NCI-H446 treated with DMSO at 0.1 percent for 48 hours (cell line): ENCODE results near the gene HESX1.

ENCODE experiments used
- DNase-seq: peaks from one replicate; lab custom pipeline; 2025; lab: John Stamatoyannopoulos, UW

The HESX1 gene

DNA sequence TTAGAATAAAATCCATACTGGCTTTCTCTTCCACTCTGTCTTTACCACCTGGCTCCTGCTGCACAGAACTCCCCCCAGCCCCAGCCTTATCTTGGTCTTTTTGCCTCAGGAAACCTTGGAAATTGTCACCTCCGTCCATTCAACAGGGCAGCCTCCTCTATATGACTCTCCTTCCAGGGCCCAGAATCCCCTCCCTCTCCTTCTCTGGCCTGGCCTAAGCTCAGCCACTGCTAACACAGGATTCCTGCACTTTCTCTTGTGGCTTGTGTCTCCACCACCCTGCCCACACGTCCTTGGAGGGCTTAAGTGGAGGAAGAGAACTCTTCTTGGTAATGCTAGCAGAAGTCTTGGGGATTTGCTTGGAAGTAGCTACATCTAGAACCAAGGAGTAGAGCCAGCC, 33.1 kb downstream of the HESX1 start:
- no peak for DNase-seq

DNA sequence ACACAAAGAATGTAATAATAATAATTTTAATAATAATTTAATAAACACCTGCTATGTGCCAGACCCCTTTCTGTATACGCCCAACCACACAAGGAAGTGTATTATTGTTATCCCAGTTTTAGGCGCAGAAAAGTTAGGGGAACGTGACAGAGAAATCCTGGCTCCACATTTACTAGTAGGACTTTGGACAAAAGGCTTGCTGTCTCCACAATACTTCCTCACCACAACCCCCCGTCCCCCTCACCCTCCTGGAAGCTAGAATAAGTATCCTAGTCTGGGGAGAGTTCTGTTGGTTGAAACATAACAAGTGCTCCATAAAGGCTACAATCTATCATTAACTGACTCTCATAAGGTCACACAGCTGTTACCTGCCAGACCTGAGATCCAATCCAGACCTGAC, 34.1 kb downstream of the HESX1 start:
- no peak for DNase-seq

DNA sequence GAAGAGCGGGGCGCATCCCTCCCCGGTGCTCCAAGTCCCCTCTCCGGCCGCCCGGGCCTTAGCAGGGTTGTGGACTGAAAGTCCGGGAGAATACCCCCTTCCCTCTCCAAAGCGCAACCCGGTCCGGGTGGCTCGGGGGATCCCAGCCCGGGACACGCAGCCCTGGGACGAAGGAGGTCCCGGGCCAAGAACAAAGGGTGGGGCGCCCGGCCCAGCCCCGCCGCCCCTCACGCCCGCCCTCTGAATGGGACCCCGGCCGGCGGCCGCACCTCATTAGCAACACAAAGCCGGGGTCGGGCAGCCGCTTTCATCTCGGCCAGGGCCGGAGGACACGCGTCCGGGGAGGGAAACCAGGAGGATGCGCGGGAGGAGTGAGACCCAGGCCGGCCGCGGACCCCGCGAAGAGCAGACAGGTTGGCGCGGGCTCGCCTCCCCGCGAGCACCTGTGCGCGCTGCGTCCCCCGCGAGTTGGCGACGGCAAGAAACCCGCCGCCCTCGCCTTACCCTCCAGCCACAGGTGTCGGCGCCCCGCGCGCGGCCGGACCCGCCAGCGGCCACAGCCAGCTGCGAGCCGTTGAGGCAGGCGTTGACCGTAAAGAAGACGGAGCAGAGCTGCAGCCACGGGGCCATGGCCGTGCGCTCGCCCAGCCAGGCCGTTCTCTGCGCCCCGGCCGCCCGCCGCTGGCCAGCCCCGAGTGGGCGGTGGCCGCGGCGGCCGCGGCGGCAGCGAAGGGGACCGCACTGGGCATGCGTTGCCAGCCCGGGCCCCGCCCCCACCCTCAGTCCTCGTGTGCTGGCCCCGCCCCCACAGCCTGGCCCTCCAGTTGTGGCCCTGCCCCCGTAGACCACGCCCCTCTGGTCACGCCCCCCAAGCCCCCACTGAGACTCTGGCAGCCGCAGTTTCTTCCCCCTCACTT, 34.9 kb downstream of the HESX1 start, which contains the start of gene IL17RD:
TSS of gene IL17RD (minus strand) at position 697 of the 917 bp plus-strand sequence. CDS start at position 630, 67 bp downstream.
- DNase-seq: no peak

DNA sequence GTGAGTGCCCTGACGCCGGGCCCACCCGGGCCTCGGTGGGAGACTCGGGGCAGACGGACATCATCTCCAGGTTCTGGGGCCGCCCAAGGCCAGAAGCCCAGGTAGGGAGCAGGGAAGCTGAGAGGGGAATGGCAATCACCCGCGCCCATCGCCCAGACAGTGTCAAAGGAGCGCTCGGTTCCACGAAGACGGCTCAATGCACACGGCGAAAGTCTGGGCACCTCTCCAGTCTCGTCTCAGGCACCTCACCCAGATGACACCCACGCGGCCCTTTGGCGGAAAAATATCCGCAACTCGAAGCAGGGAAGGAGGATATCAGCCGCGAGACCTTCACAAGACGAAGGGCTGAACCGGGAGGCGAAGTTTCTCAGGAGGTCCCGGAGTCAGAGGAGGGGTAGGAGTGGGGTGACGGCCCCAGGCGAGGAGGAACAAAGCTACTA, 35.5 kb downstream of the HESX1 start:
- no peak for DNase-seq

DNA sequence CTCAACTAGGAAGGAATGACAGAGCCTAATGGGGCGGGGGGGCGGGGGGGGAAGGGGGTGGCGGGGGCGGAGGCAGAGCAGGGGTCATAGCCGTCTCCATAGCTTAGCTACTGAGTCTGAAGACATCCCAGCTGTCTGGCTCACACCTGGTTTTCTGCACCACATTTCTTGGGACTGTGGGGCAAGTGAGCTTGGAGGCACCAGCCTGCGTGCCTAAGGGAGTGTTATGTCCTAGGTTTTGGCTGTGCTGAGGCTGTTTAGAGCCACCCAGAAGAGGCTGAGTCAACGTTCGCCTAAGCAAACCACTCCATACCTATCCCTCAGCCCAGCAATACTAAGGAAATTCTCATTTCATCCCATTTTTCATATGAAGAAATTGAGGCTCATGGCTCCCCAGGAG, 36.0 kb downstream of the HESX1 start:
- no peak for DNase-seq

DNA sequence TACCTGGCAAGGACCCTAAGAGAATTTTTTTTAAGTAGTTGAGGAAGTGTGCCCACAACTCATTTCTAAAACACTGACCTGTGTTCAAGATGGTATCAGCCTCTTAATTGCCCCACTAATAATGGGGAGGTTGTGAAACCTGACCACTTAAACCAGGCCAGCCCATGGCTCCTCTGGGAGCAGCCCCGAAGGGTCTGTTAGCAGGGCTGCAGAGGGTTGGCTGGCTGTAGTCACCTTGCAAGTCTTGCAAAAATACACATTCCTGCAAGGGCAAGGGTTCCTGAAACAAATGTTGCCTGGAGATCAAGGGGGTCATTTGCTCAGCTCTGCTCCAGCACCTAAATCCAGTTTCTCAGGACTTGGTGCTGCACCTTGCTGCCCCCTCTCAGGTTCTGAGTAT, 37.9 kb downstream of the HESX1 start:
- DNase-seq: no peak

DNA sequence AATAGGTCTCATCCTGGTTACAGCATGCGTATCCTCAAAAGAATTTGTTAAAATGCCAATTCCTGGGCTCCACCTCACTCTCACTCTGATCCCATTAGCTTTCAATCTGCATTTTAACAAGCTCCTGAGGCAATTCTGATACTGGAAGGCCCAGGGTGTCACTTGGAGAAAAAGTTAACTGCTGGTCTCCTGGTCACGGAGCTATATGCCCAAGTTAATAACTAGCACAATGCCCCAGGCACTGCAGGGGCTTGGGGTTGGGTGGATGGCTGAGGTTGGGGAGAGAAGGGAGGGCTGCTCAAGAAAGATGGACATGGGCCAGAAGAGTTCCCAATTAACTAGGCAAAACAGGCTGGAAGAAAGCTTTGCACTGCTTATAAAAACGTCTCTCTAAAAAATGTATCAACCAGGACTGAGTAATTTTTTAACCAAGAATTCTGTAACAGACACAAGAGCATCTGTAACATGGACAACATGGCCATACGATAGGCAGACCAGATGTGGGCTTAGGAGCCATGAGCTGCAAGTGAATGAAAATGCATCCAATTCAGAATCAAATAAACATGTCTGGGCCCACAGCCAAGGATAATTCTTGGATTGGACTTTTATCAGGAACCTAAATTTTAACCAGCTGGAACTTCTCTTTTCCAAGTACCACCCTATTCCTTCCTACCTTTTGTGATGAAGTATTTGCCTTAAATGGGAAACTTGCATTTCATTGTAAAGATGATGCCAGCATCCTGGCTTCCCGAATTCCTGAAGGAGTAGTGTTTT, 38.8 kb downstream of the HESX1 start:
- DNase-seq: no peak

DNA sequence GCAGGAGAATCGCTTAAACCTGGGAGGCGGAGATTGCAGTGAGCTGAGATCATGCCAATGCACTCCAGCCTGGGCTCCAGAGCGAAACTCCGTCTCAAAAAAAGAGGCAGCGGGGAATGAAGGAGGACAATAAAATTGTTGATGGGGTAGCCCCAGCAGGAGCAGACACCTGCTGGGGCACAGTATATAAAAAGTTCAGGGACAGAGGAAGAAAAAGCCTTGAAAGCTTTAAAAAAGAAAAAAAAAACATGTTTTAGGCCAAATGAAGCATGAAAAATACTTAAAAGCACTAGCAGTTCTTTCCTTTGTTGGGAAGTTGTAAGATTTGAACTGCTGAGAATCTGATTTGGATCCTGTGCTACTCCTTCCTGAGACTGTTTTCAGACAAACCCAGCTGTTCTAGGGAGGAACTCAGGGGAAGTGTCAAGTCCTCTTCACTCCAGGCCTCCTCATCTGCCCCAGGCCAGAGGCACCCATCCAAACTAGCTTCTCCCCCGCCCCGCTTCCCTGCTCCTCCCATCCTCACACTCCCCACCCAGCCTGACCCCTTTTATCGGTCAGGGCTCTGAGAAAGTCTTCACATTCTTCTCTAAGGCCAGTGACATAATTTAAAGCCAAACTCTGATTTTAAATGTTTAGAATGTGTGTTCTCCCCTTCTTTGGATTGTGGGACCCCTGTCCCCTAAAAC, 39.6 kb downstream of the HESX1 start:
- no peak for DNase-seq

DNA sequence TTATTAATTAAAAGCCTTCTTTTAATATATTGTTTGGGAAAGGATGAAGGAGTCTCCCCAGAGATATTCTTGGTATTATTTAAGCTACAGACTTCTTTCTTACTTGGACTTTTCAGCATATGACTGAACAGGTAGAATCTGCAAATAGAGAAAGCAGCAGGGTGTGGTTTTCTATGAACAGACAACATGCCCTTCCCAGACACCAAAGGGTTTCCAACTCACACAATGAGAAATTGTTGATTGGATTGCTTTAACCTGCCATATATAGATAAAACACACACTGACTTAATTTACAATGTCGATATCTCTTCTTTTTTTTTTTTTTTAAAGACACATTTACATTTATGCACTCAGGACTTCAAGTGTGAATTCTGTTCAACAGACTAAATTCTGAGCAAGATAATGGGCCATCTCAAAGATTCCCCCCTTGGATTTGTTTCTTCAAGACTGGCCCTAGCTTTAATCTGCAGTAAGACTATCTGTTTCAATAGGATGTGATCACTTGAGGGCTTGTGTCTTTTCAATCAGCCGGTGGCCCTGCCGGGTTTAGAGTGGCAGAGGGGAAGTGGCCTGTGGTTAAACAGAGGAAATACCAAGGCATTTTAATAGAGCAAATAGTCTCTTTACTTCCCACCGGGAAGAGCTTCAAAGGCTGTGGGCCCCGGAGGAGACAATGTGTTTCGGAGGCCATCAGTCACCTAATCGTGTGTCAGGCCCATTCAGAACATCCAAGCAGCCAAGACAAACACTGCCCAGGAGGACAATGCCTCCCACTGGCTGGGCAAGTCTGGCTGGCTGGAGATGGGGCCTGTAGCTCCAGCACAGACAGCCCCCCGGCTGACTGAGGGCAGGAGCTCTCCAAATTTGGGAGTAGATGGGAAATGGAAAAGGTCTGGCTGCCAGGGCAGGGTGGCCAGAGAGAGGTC, 40.7 kb downstream of the HESX1 start:
- no peak for DNase-seq

DNA sequence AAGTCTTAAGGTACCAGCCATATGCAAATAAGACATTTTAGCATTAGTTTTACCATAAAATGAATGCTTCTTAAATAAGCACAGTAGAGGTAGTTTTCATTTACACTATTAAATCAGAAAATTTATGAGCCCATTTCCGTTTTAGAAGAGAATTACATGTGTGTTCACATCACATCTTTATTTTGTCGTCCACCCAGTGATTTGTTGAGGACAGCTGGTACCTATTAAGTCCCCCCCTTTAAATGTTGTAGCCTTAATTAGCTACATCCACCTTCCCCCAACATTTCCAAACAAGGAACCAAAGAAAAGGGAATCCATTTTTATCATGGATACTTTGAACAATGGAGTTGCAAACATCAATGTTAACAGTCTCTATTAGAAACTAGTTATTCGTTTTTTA, 41.5 kb downstream of the HESX1 start:
- DNase-seq: no peak

DNA sequence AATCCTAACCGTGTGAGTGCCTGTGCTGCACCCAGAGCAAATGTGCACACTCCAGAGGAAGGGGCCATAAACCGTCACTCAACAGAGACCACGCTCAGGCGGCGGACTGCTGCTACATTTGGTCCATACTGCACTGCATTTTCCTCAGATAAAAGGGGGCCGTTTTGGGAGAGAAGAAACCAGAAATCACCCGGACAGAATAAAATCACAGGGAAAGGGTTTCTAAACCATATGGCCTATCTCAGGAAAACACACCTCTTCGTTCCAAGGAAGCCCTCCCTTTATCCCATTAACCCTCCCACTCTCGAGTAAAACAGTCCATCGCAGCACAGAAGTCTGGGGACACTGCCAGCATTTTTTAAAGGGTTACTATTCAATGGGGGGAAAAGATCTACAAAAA, 42.2 kb downstream of the HESX1 start:
- DNase-seq: no peak

DNA sequence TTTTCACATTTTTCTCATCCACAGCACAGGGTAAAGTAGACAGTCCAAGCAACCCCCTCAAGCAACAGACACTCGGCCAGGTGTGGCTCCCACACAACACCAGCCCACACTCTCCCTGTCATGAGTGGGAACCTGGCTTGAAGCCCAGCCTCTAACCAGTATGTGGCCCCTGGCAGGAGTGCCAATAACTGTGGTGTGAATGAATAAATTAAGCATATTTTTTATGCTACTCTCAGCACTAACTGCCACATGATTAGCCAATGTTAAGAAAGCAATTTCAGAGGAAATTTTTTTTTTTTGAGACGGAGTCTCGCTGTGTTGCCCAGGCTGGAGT, 44.5 kb downstream of the HESX1 start:
- no peak for DNase-seq

DNA sequence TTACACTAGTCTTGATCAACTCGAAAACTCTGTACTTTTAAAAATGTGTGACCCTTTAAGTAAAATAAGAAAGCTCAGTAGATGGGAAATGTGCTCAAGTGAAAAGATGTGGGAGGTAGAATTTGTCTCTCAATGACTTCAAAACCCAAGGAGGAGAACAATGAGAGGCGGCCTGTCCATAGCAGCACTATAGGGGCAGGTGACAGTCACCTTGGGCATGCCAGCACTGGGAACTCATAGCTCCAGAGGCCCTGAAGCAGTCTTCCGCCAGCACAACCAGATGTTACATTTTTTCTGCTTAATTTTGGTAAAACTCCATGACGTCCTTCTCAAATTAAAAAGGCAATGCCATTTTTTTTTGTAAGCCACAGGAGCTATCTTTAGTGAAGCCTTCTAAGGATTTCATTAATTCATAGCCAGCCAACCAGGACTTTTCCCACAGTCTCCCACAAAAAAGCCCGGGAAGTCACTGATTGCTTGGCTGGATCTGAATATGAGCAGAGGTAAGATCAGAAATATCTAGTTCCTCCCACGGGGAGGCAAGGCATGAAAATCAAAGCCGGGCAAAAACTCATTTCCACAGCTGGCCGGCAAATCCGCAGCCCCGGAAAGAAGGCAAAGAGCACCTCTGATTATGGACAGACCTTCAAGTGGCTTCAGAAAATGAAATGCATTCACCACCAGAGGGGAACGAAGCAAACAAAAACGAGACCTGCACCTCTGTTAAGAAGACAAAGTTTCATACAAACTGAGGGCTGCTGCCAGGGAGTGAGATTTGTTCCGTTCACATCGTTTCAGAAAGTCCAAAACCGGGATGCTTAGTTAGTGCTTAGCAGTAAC, 45.1 kb downstream of the HESX1 start:
- DNase-seq: no peak

DNA sequence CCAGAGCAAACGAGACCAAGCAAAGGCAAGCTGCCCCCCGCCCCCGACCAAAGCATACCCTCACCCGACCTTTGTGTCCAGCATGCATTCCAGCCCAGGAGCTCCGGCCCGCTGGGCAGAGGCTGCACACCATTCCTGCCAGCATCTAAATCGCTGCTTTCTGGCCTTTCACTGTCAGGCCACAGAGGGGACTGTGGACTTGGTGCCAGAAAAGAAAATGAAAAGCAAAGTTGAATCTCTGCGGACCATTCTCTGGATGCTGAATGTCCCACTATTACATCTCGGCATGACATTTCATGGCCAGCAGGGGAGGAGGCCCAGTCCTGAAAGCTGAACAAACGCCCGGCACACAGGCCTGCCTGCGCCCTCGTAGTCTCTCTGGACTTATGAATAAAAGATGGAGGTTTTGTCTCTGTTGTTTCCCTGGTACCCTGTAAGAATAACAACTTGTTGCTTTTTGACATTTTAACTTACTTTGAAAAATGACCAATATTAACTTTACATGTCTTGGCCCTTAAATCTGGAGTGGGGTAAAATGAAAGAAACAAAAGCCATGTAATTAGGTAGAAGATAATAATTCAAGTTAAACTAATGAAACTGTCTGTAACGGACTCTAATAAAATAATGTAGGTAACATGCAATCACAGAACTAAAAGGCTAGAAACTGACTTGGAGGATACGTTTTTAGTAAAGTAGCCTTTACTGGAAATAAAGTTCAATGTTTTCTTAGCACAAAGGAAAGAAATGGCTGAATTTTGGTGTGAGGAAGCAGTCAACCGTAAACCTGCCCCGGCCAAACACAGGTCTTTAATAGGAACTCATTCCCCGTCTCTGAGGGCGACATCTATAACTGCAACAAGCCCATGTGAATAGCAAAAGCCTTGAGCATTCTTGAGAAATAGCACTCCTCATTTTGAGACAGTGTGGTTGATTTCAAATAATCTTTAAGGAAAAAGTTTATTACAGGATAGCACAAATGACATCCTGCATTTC, 47.3 kb downstream of the HESX1 start:
- no peak for DNase-seq

DNA sequence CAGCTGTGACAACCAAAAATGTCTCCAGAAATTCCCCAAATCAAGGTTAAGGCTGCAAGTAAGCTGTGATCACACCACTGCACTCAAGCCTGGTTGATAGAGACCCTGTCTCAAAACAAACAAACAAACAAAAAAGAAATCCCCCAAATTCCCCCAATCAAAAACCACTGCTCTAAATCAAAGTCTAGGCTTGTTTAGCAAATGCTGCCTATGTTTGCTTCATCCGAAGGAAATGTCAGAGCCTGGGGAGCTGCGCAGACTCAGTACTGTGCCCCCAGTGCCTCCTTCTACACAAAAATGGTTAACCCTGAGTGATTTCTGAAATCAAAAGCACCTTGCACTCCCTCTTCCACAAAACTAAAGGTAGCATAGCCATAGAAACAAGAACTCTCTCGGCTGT, 48.0 kb downstream of the HESX1 start:
- no peak for DNase-seq

DNA sequence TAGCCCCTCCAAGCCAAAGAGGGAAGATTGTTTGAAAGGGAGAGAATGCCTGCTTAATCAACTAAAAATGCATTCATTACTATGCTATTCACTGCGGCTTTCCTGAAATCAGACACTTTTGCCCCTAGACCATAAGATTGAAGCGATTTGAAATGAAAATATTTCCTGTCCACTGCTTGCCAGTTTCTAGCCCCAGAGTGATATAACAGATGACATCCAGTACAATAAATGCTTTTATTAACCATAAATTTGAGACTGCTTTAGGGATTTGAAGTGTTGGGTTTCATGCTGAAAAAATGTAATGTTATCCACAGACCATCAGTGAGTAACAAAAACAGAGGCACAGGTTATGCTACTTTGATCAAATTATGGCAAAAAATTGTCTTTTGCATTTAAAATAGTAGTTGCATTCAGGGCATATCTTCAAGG, 48.7 kb downstream of the HESX1 start:
- no peak for DNase-seq

DNA sequence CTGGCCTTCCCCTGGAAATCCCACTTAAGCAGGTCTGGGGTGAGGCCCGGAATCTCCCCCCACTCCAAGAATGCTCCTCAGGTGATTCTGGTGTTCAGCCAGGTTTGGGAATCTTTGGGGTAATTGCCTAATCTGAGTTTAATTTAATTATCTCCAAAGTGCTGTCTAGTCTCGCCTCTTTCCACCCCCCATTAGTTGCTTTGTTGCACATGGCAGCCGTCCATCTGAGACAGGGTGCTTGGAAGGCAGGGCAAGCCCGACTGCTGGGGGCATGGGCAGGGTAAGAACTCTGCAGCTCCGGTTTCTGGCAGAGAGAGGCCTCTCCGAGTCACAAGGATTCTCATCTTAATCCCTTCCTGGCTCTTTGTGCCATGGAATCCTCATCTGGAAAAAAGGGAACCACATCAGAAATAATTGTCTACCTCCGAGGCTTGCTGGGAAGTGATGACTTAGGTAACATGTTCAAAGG, 49.6 kb downstream of the HESX1 start:
- no peak for DNase-seq
